Effector memory CD4-positive, alpha-beta T cell (primary cell): ENCODE results near the gene USP12.

Experiments used
- DNase-seq, 3 donors: peaks; one replicate each; pipeline ENCODE4 v3.0.0-alpha.2; 2020
- H3K27ac ChIP-seq: 2 replicates; pipeline ENCODE4 v1.7.0; 2013; ENCODE audit warnings: mild to moderate bottlenecking, low read length, moderate library complexity; ENCODE audit not compliant: insufficient read depth, poor library complexity, severe bottlenecking
- H3K27me3 ChIP-seq: replicated peaks from 2 replicates; pipeline ENCODE4 v1.7.0; 2013; ENCODE audit warnings: mild to moderate bottlenecking, low read length; ENCODE audit not compliant: insufficient read depth, control insufficient read depth, poor library complexity, severe bottlenecking
- H3K36me3 ChIP-seq: 2 replicates; pipeline ENCODE4 v1.7.0; 2013; ENCODE audit warnings: mild to moderate bottlenecking, low read length, moderate library complexity; ENCODE audit not compliant: control insufficient read depth, insufficient read depth
- H3K4me1 ChIP-seq: 2 replicates; pipeline ENCODE4 v1.7.0; 2013; ENCODE audit warnings: low read length, mild to moderate bottlenecking; ENCODE audit not compliant: control insufficient read depth, insufficient read depth, poor library complexity, severe bottlenecking
- H3K4me3 ChIP-seq: 2 replicates; pipeline ENCODE4 v1.7.0; 2013; ENCODE audit warnings: low read length, low read depth, mild to moderate bottlenecking; ENCODE audit not compliant: insufficient read depth, poor library complexity, severe bottlenecking
- H3K9me3 ChIP-seq: 2 replicates; pipeline ENCODE4 v1.7.0; 2013; ENCODE audit warnings: mild to moderate bottlenecking, low read length, moderate library complexity; ENCODE audit not compliant: control insufficient read depth

The USP12 gene

GRCh38 chr13:27113436-27113835, 58.2 kb downstream of the USP12 start:
- no peaks in the 10 kb centered on the region for H3K4me1 ChIP-seq
- H3K27ac ChIP-seq, result no peak overlapping the region
- H3K9me3 ChIP-seq, result no peaks in the 10 kb centered on the region
- no peaks in the 10 kb centered on the region for H3K36me3 ChIP-seq
- no peak overlapping the region for H3K4me3 ChIP-seq
- DNase-seq, result no peak
- no peaks in the 10 kb centered on the region for H3K27me3 ChIP-seq

GRCh38 chr13:27112006-27112405, 59.6 kb downstream of the USP12 start:
- H3K36me3 ChIP-seq, result no peaks in the 10 kb centered on the region
- no peaks in the 10 kb centered on the region for H3K4me1 ChIP-seq
- no peak for DNase-seq
- H3K27me3 ChIP-seq, result no peaks in the 10 kb centered on the region
- H3K27ac ChIP-seq, result no peak overlapping the region
- no peaks in the 10 kb centered on the region for H3K9me3 ChIP-seq
- no peak overlapping the region for H3K4me3 ChIP-seq

GRCh38 chr13:27110056-27110746, 61.4 kb downstream of the USP12 start:
- Histone ChIP-seq H3K27me3 (no peaks in the 10 kb centered on the region), H3K4me3 (no peak overlapping the region), H3K27ac (no peak overlapping the region), H3K36me3 (peaks cover 5% of the 10 kb centered on the region), H3K4me1 (no peaks in the 10 kb centered on the region), H3K9me3 (no peaks in the 10 kb centered on the region)
- no peak for DNase-seq

- Histone ChIP-seq H3K27ac (no peak overlapping the region), H3K9me3 (no peaks in the 10 kb centered on the region), H3K4me1 (no peaks in the 10 kb centered on the region), H3K4me3 (no peak overlapping the region), H3K27me3 (no peaks in the 10 kb centered on the region), H3K36me3 (peaks cover 6% of the 10 kb centered on the region)
- DNase-seq, result no peak
Observed at GRCh38 chr13:27106144-27106543, 65.5 kb downstream of the USP12 start.

GRCh38 chr13:27104606-27105005, 67.0 kb downstream of the USP12 start:
- H3K27ac ChIP-seq, result no peak overlapping the region
- H3K27me3 ChIP-seq, result no peaks in the 10 kb centered on the region
- DNase-seq, result no peak
- H3K9me3 ChIP-seq, result no peaks in the 10 kb centered on the region
- no peak overlapping the region for H3K4me3 ChIP-seq
- peaks cover 6% of the 10 kb centered on the region for H3K36me3 ChIP-seq
- no peaks in the 10 kb centered on the region for H3K4me1 ChIP-seq

GRCh38 chr13:27101847-27102246, 69.8 kb downstream of the USP12 start:
- no peak for DNase-seq
- Histone ChIP-seq H3K27ac (no peak overlapping the region), H3K9me3 (no peaks in the 10 kb centered on the region), H3K27me3 (no peaks in the 10 kb centered on the region), H3K36me3 (peaks cover 6% of the 10 kb centered on the region), H3K4me1 (no peaks in the 10 kb centered on the region), H3K4me3 (no peak overlapping the region)

GRCh38 chr13:27101289-27101688, 70.3 kb downstream of the USP12 start:
- Histone ChIP-seq H3K4me3 (no peak overlapping the region), H3K27me3 (no peaks in the 10 kb centered on the region), H3K27ac (no peak overlapping the region), H3K36me3 (peaks cover 6% of the 10 kb centered on the region), H3K4me1 (no peaks in the 10 kb centered on the region), H3K9me3 (no peaks in the 10 kb centered on the region)
- DNase-seq, result no peak

- Histone ChIP-seq H3K27me3 (no peaks in the 10 kb centered on the region), H3K4me1 (no peaks in the 10 kb centered on the region), H3K4me3 (no peak overlapping the region), H3K36me3 (peaks cover 6% of the 10 kb centered on the region), H3K27ac (no peak overlapping the region), H3K9me3 (no peaks in the 10 kb centered on the region)
- no peak for DNase-seq
Observed at GRCh38 chr13:27097691-27098090, 73.9 kb downstream of the USP12 start.

- Histone ChIP-seq H3K27me3 (no peaks in the 10 kb centered on the region), H3K27ac (no peak overlapping the region), H3K4me1 (no peaks in the 10 kb centered on the region), H3K9me3 (no peaks in the 10 kb centered on the region), H3K4me3 (no peak overlapping the region), H3K36me3 (peaks cover 16% of the 10 kb centered on the region)
- DNase-seq, result no peak
Observed at GRCh38 chr13:27091451-27091850, 80.2 kb downstream of the USP12 start.

GRCh38 chr13:27088619-27089018, 83.0 kb downstream of the USP12 start:
- no peak for DNase-seq
- Histone ChIP-seq H3K9me3 (no peaks in the 10 kb centered on the region), H3K4me1 (no peaks in the 10 kb centered on the region), H3K27ac (no peak overlapping the region), H3K4me3 (no peak overlapping the region), H3K27me3 (no peaks in the 10 kb centered on the region), H3K36me3 (peaks cover 13% of the 10 kb centered on the region)
